NT2/D1 (cell line): ENCODE results near the gene PLCG2.

Experiments used
- SUZ12 ChIP-seq: IDR thresholded peaks from 2 replicates; pipeline ENCODE4 v1.6.1; 2011; ENCODE audit not compliant: insufficient read length, insufficient read depth; ENCODE audit errors: extremely low read depth
- YY1 ChIP-seq: IDR thresholded peaks from 2 replicates; pipeline ENCODE4 v1.6.1; 2011; ENCODE audit not compliant: insufficient read length, insufficient read depth
- ZNF274 ChIP-seq: IDR thresholded peaks from 2 replicates; pipeline ENCODE4 v1.6.1; 2011; ENCODE audit warnings: mild to moderate bottlenecking, low read depth, low read length

GRCh38 chr16:81784072-81784795 lies 5.1 kb downstream of the PLCG2 start:
- no peak for TF ChIP-seq SUZ12
- TF ChIP-seq ZNF274, result no peak
- TF ChIP-seq YY1, result no peak
